HepG2 (cell line): Measurements from ENCODE around the gene MUCL3. TPM values are rescaled to one million over a fixed set of nuclear protein-coding genes. Genes with fewer than 3 reads are reported as not detected.

Source experiments
- ATAC-seq: fragments of 200-7000 bp; cut with Tn5 transposase; 3 replicates; pipeline ENCODE4 v1.9.1; 2020; ENCODE audit warnings: mild to moderate bottlenecking, moderate library complexity
- BruUV-seq: library from RNA; stranded (reverse); fragments of 400-500 nt; replicated peaks from 2 replicates; lab custom pipeline; 2021; lab: Mats Ljungman, UMichigan
- CTCF ChIA-PET: fragments of 300-600 bp; formaldehyde crosslinking; extraction: SDS; loops from one replicate; lab custom pipeline; 2021; ENCODE audit warnings: low total read pairs, inconsistent platforms, low intra/inter-chr PET ratio; lab: Yijun Ruan, JAX
- POLR2A ChIA-PET: fragments of 350-600 bp; sonication (Branson Sonifier 250); formaldehyde crosslinking; loops from one replicate; lab custom pipeline; 2020; ENCODE audit warnings: antibody characterized with exemption, inconsistent platforms; lab: Yijun Ruan, JAX
- DNase-seq: peaks from one replicate; pipeline ENCODE4 v3.0.0-alpha.2; 2015; ENCODE audit warnings: low spot score
- FAIRE-seq: peaks from 3 replicates; lab custom pipeline; 2011; peaks lifted over from hg19 to GRCh38; lab: Jason Lieb, UNC
- H2AFZ ChIP-seq: one replicate; pipeline ENCODE4 v1.6.1; 2011; ENCODE audit warnings: low read length, inconsistent platforms
- H3K27ac ChIP-seq: fragments of 300-600 bp; 3 replicates; pipeline ENCODE4 v1.8.0; 2011; ENCODE audit warnings: mixed run types, mild to moderate bottlenecking, mixed read lengths, low read length, inconsistent platforms; ENCODE audit not compliant: insufficient read depth; ENCODE audit errors: extremely low read length
- H3K27me3 ChIP-seq, 2 experiments: fragments of 200-600 bp in 1 of 2; 2 replicates in 1 of 2; 3 replicates in 1 of 2; pipeline versions ENCODE4 v1.6.0 to v1.8.0; 2011; ENCODE audit warnings: low read length in 2 of 2, mild to moderate bottlenecking in 2 of 2, moderate library complexity in 2 of 2, inconsistent platforms in 1 of 2; ENCODE audit not compliant: insufficient read depth in 2 of 2, control insufficient read depth in 1 of 2
- H3K36me3 ChIP-seq, 2 experiments: fragments of 200-600 bp in 1 of 2; replicated peaks in 1 of 2; 2 replicates in 1 of 2; 3 replicates in 1 of 2; pipeline versions ENCODE4 v1.5.1 to v1.8.0; 2011; ENCODE audit warnings: low read length in 2 of 2, inconsistent platforms in 1 of 2; ENCODE audit not compliant: insufficient read depth in 2 of 2, control insufficient read depth in 1 of 2
- H3K4me1 ChIP-seq: 2 replicates; pipeline ENCODE4 v1.5.1; 2012; ENCODE audit warnings: low read length, inconsistent platforms; ENCODE audit not compliant: insufficient read depth
- H3K4me2 ChIP-seq: 2 replicates; pipeline ENCODE4 v1.6.0; 2011; ENCODE audit warnings: low read depth, low read length, inconsistent platforms
- H3K4me3 ChIP-seq, 3 experiments: fragments of 200-600 bp in 1 of 3; sonication (generic), shearing (Covaris generic) in 1 of 3; replicated peaks in 1 of 3; 2 replicates each; pipeline ENCODE4 v1.5.1; 2011 to 2016; ENCODE audit warnings: low read length in 3 of 3, inconsistent platforms in 2 of 3, low read depth in 2 of 3, mild to moderate bottlenecking in 2 of 3, control low read depth in 1 of 3, mixed read lengths in 1 of 3; ENCODE audit not compliant: insufficient read depth in 1 of 3
- H3K79me2 ChIP-seq: one replicate; pipeline ENCODE4 v1.6.1; 2011; ENCODE audit warnings: low read length, inconsistent platforms; ENCODE audit not compliant: insufficient read depth
- H3K9ac ChIP-seq: 2 replicates; pipeline ENCODE4 v1.6.0; 2011; ENCODE audit warnings: mild to moderate bottlenecking, low read depth, low read length, inconsistent platforms; ENCODE audit not compliant: insufficient read depth
- H3K9me3 ChIP-seq: 2 replicates; pipeline ENCODE4 v1.5.1; 2012; ENCODE audit warnings: mild to moderate bottlenecking, low read length
- H4K20me1 ChIP-seq: 2 replicates; pipeline ENCODE4 v1.6.0; 2011; ENCODE audit warnings: inconsistent platforms, mild to moderate bottlenecking, low read length, moderate library complexity; ENCODE audit not compliant: insufficient read depth
- CREM ChIP-seq, 2 experiments: sonication (generic) in 1 of 2; formaldehyde crosslinking in 1 of 2; IDR thresholded peaks; 2 replicates each; pipeline versions ENCODE4 v1.4.0 to v1.6.1; 2016 to 2020; ENCODE audit warnings: antibody characterized with exemption in 1 of 2, mild to moderate bottlenecking in 1 of 2, missing genetic modification reagents in 1 of 2
- E2F2 ChIP-seq: sonication (generic); formaldehyde crosslinking; IDR thresholded peaks from 2 replicates; pipeline ENCODE4 v1.4.0; 2020; ENCODE audit warnings: missing genetic modification reagents, borderline replicate concordance
- EED ChIP-seq: sonication (generic); formaldehyde crosslinking; IDR thresholded peaks from 2 replicates; pipeline ENCODE4 v1.5.0; 2020; ENCODE audit warnings: mild to moderate bottlenecking, missing genetic modification reagents
- EHMT2 ChIP-seq: fragments of 200-600 bp; sonication (generic); IDR thresholded peaks from 2 replicates; pipeline ENCODE4 v1.7.0; 2017; ENCODE audit warnings: antibody characterized with exemption, low read depth, low read length, borderline replicate concordance
- FLYWCH1 ChIP-seq: sonication (generic); formaldehyde crosslinking; IDR thresholded peaks from 2 replicates; pipeline ENCODE4 v1.8.1; 2023; ENCODE audit warnings: mild to moderate bottlenecking, missing genetic modification reagents
- FOXO1 ChIP-seq: sonication (generic); formaldehyde crosslinking; IDR thresholded peaks from 2 replicates; pipeline ENCODE4 v1.4.0; 2020; ENCODE audit warnings: missing genetic modification reagents
- MTA3 ChIP-seq: sonication (generic); formaldehyde crosslinking; IDR thresholded peaks from 2 replicates; pipeline ENCODE4 v1.4.0; 2020; ENCODE audit warnings: missing genetic modification reagents
- MXD4 ChIP-seq: IDR thresholded peaks from 2 replicates; pipeline ENCODE4 v1.6.1; 2016; ENCODE audit warnings: mild to moderate bottlenecking, missing biosample characterization, missing genetic modification reagents
- NR2C2 ChIP-seq: sonication (generic); formaldehyde crosslinking; IDR thresholded peaks from 2 replicates; pipeline ENCODE4 v1.4.0; 2020; ENCODE audit warnings: missing genetic modification reagents, mild to moderate bottlenecking, moderate library complexity, borderline replicate concordance
- RAD21 ChIP-seq: fragments of 450-650 bp; formaldehyde crosslinking; IDR thresholded peaks from 2 replicates; pipeline ENCODE4 v1.5.0; 2020; ENCODE audit warnings: mild to moderate bottlenecking
- SALL1 ChIP-seq: sonication (generic); formaldehyde crosslinking; IDR thresholded peaks from 2 replicates; pipeline ENCODE4 v1.8.0; 2022; ENCODE audit warnings: mild to moderate bottlenecking, missing genetic modification reagents
- SCMH1 ChIP-seq: sonication (generic); formaldehyde crosslinking; IDR thresholded peaks from 2 replicates; pipeline ENCODE4 v1.9.0; 2021; ENCODE audit warnings: missing genetic modification reagents, mild to moderate bottlenecking, borderline replicate concordance
- SIX1 ChIP-seq: sonication (generic); formaldehyde crosslinking; IDR thresholded peaks from 2 replicates; pipeline ENCODE4 v1.4.0; 2020; ENCODE audit warnings: missing genetic modification reagents, borderline replicate concordance
- SOX5 ChIP-seq: IDR thresholded peaks from 2 replicates; pipeline ENCODE4 v1.6.1; 2016; ENCODE audit warnings: borderline replicate concordance
- SP2 ChIP-seq: sonication (generic); formaldehyde crosslinking; IDR thresholded peaks from 2 replicates; pipeline ENCODE4 v1.5.1; 2020; ENCODE audit warnings: mild to moderate bottlenecking, missing genetic modification reagents
- SPEN ChIP-seq: sonication (generic); formaldehyde crosslinking; IDR thresholded peaks from 2 replicates; pipeline ENCODE4 v1.5.1; 2020; ENCODE audit warnings: low read depth, mild to moderate bottlenecking, missing genetic modification reagents
- ZNF737 ChIP-seq: sonication (generic); formaldehyde crosslinking; IDR thresholded peaks from 2 replicates; pipeline ENCODE4 v1.5.0; 2020; ENCODE audit warnings: missing genetic modification reagents, mild to moderate bottlenecking, borderline replicate concordance
- ZNF747 ChIP-seq: sonication (generic); formaldehyde crosslinking; IDR thresholded peaks from 2 replicates; pipeline ENCODE4 v1.8.1; 2023; ENCODE audit warnings: missing genetic modification reagents, mild to moderate bottlenecking, borderline replicate concordance
- WGBS: methylation state at CpG from one replicate; pipeline ENCODE4 v1.1.6; 2017; ENCODE audit warnings: low lambda C conversion rate; 5-methylcytosine and 5-hydroxymethylcytosine counted together
- in situ Hi-C: cut with HindIII; loops from 2 replicates; pipeline ENCODE4 v1.10.0; 2017; ENCODE audit warnings: low pct_unique_long_range_greater_than_20kb; ENCODE audit not compliant: extremely low pct_ligation_motif_present
- intact Hi-C: fragments of 100-400 bp; cut with micrococcal nuclease; formaldehyde crosslinking; loops from one replicate; pipeline ENCODE4 v1.10.0; 2022; ENCODE audit not compliant: unreplicated experiment
- polyA plus RNA-seq, 8 experiments: library from polyadenylated mRNA; depleted of rRNA in 3 of 8; stranded (reverse) in 7 of 8; unstranded in 1 of 8; fragments of >200 nt; fragmentation: Illumina TruSeq in 4 of 8; extraction: Trizol in 4 of 8; gene quantifications; 2 replicates each; pipeline versions ENCODE4 v1.2.1 to v1.2.3, GENCODE V29; 2011 to 2016; ENCODE audit warnings: low read depth in 4 of 8, missing spikeins in 1 of 8, mixed read lengths in 1 of 8; ENCODE audit not compliant: insufficient read depth in 1 of 8
- total RNA-seq, 5 experiments: library from RNA; depleted of rRNA; stranded (reverse); fragments of >200 nt; fragmentation: Illumina TruSeq; extraction: Trizol; gene quantifications; 2 replicates each; pipeline ENCODE4 v1.2.3, GENCODE V29; 2016; ENCODE audit warnings: low read depth in 1 of 5
- TF ChIP-seq, protein P1 (sequence below): sonication (generic); formaldehyde crosslinking; conservative IDR thresholded peaks from 2 replicates; pipeline ENCODE4 v1.4.0; 2020; ENCODE audit warnings: missing genetic modification reagents
- TF ChIP-seq, protein P2 (sequence below): sonication (generic); formaldehyde crosslinking; IDR thresholded peaks from 2 replicates; pipeline ENCODE4 v1.4.0; 2020; ENCODE audit warnings: missing genetic modification reagents, borderline replicate concordance

MUCL3 gene
- total and polyA plus RNA-seq, 2 of the 13 experiments (the other 11 are each of a cell fraction or from before 2014, with no cell fraction given): not detected

DNA sequence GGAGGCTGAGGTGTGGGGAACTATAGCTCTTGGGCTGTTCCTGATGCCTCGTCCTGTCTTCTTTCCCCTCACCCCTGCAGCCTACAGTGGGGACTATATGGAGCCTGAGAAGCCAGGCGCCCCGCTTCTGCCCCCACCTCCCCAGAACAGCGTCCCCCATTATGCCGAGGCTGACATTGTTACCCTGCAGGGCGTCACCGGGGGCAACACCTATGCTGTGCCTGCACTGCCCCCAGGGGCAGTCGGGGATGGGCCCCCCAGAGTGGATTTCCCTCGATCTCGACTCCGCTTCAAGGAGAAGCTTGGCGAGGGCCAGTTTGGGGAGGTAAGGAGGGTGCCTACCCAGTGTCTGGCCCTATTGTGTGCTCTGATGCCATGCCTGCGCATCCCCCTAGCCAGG is 44.2 kb upstream of the MUCL3 start:
- no TSS peak for BruUV-seq
- no peaks in the 10 kb centered on the region for H3K27me3 ChIP-seq
- intact Hi-C loops (no loop called here), in situ Hi-C loops (no loop called here)
- no peak overlapping the region for H2AFZ ChIP-seq
- ATAC-seq (no peak), DNase-seq (no peak), FAIRE-seq (no peak)
- POLR2A ChIA-PET: interaction anchor here (1.6 kb wide), 1 partner anchor 13 kb away, joined by 5 read pairs; the partner anchor contains the start of gene DDR1
- no peaks in the 10 kb centered on the region for H3K79me2 ChIP-seq
- no peak overlapping the region for H3K27ac ChIP-seq
- TF ChIP-seq, protein P1, sequence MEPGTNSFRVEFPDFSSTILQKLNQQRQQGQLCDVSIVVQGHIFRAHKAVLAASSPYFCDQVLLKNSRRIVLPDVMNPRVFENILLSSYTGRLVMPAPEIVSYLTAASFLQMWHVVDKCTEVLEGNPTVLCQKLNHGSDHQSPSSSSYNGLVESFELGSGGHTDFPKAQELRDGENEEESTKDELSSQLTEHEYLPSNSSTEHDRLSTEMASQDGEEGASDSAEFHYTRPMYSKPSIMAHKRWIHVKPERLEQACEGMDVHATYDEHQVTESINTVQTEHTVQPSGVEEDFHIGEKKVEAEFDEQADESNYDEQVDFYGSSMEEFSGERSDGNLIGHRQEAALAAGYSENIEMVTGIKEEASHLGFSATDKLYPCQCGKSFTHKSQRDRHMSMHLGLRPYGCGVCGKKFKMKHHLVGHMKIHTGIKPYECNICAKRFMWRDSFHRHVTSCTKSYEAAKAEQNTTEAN (CRISPR knock-in tag): no peak
- TF ChIP-seq, protein P2, sequence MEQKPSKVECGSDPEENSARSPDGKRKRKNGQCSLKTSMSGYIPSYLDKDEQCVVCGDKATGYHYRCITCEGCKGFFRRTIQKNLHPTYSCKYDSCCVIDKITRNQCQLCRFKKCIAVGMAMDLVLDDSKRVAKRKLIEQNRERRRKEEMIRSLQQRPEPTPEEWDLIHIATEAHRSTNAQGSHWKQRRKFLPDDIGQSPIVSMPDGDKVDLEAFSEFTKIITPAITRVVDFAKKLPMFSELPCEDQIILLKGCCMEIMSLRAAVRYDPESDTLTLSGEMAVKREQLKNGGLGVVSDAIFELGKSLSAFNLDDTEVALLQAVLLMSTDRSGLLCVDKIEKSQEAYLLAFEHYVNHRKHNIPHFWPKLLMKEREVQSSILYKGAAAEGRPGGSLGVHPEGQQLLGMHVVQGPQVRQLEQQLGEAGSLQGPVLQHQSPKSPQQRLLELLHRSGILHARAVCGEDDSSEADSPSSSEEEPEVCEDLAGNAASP (CRISPR knock-in tag): no peak
- TF ChIP-seq SIX1 (CRISPR knock-in tag) (no peak), EED (no peak), SP2 (CRISPR knock-in tag) (no peak), ZNF737 (CRISPR knock-in tag) (no peak), SOX5 (CRISPR knock-in tag) (no peak), EHMT2 (no peak), FLYWCH1 (CRISPR knock-in tag) (no peak), RAD21 (CRISPR knock-in tag) (no peak), SALL1 (CRISPR knock-in tag) (no peak), E2F2 (CRISPR knock-in tag) (no peak), CREM (IDR thresholded peaks at IDR 0.05) (no peak), CREM (CRISPR knock-in tag; IDR thresholded peaks at IDR 0.05) (no peak), MXD4 (CRISPR knock-in tag) (no peak), SPEN (no peak), FOXO1 (CRISPR knock-in tag) (no peak), SCMH1 (CRISPR knock-in tag) (no peak), MTA3 (CRISPR knock-in tag) (no peak), ZNF747 (no peak), NR2C2 (CRISPR knock-in tag) (no peak)
- CTCF ChIA-PET: no interaction called here
- no peaks in the 10 kb centered on the region for H3K9me3 ChIP-seq
- no peak overlapping the region for H3K4me2 ChIP-seq
- no peak overlapping the region for H3K4me3 ChIP-seq
- H3K4me1 ChIP-seq: no peaks in the 10 kb centered on the region
- 93% methylated on average over 13 of the region's 13 CpGs for WGBS
- H4K20me1 ChIP-seq: no peaks in the 10 kb centered on the region
- no peak overlapping the region for H3K9ac ChIP-seq
- peaks cover 38 to 66% of the 10 kb centered on the region in 2 experiments for H3K36me3 ChIP-seq
